Measurements from ENCODE around the gene SNAP29.

GRCh38 chr22:20853236-20853660 lies 5.6 kb upstream of the SNAP29 start:
- no peak for TF ChIP-seq POLR2A (IDR thresholded peaks at IDR 0.05)
- no peak for TF ChIP-seq CTCF (IDR thresholded peaks at IDR 0.05 in 4 of 5, conservative IDR thresholded peaks at IDR 0.05 in 1 of 5)

Measured in gastrocnemius medialis (tissue), 4 donors.